ENCODE measurements around the gene CHN1.

CHN1 gene

DNA sequence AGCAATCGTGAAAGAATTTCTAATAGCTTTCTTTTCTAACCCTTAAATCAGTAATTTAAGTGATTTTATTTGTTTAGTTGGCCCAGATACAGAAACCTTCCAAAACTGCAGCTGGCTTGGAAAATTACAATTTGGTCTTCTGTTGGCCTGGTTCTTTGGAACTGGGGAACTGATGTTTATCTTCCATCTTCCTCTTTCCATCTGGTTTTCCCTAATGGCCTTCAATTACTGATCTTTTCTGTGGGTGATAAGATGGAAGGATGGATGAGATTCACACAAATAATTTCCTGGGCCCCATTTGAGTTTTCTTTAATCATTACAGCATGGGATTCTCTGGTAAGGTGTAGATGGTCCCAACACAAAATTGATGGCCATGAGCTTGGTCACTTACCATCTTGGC lies 134.4 kb downstream of the CHN1 start:
- no peak for DNase-seq (ENCODE audit: low spot score)

DNA sequence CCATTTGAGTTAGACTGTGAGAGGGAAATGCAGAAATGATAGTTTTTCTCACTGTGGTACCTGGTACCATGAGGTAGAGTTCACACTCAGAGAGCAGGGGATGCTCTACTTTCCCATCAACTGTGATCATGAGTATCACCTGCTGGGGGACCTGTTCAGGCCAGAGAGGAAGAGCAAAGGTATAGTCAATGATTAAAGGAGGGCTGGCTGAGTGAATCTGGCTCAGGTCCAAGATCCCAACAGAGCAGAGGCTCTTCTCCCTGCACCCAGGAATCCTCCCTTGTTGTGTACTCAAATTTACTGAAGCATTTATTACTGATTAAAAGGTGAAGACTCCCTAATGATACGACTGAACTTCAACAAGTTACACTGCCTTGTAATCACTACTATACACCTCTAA lies 136.3 kb downstream of the CHN1 start:
- DNase-seq (ENCODE audit: low spot score): no peak

- DNase-seq (ENCODE audit: low spot score): no peak
These were observed 138.8 kb downstream of the CHN1 start for GRCh38 chr2:174866421-174866820.

GRCh38 chr2:174863183-174863582 lies 142.0 kb downstream of the CHN1 start:
- DNase-seq (ENCODE audit: low spot score): no peak

DNA sequence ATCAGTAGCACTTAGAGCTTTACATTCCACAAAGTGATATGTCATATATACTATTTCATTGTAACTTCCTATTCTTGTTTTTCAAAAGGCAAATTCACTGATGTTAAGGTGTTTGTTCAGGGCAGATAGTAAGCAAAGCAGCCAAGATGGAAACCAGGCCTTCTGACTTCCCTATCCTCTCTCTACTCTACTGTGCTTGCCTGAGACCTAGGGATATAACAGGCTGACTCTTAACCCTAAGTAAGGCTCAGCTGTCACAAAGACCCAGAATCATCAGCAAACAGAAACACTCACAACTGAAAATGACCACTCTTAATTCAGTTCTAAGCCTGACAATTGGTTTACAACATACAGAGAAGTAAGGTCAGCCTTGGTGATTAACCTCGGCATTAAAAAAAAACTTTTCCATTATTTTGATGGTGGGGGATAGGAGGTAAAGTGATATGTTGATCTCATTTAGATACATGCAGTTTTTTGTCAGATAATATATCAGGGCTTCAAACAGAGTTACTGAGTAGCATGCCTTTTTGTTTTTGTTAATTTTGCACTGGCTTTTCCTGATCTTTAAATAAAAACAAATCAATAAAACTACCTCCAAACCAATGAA lies 145.5 kb downstream of the CHN1 start:
- no peak for DNase-seq (ENCODE audit: low spot score)

DNA sequence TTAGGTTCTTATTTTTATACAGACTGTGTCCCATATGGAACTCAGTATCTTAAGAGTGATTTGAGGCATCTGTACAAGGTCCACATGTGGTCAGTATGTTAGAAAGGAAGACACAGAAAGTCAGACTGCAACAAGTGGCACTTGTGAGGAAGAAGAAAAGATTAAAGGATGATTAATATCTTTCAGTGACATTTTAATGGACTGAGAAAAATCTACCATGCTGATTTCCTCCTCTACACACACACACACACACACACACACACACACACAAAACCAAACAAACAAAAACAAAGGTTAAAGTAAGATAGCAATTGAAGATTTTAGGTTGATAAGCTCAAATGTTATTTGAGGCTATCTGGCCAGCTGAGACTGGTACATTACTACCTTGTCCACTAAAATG lies 146.4 kb downstream of the CHN1 start:
- no peak for DNase-seq (ENCODE audit: low spot score)

GRCh38 chr2:174856447-174856846 lies 148.7 kb downstream of the CHN1 start:
- DNase-seq (ENCODE audit: low spot score): no peak

DNA sequence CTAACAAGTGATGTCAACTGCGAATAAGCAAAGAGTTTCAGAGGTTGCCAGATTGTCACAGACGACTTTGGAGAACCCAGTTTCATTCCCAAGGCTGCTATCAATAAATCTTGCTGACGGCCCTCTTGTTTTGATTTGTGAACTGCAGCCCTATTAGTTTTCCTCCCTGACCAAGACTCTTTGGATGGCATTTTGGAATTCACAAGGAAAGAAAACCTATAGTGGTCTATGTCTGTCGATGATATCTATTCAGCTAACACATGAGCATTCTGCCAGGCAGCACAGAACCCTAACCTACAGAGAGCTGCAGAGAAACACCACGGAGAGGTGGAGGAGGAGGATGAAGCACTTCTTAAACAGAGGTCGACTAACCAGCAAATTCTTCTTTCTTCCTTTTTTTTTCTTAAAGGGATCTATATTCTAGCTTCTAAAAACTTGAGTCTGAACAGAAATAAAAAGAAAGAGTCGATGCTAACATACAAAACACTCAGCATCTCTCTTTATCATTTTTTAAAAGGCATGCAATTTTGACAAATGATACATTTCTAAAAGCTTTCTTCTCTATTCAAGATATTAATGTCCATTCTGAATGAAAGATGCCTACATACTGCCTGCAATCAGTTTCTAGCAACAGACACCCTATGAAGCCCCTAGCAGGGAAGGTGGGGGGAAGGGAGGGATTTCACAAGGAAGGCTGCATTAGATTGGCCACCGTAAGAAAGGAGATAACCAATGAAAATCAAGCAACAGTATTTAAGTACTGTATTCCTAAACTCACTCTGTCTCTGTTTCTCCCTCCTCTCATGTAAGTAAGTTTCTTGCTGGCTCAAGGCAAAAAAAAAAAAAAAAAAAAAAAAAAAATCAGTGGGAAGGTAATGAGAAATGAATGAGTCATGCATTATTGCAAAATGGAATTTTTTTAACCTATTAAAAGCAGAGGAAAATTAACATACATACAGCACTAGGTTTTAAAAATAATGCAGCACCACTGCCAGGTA lies 157.9 kb downstream of the CHN1 start:
- DNase-seq (ENCODE audit: low spot score): peak; percentile 83

- DNase-seq (ENCODE audit: low spot score): no peak
These were observed 159.0 kb downstream of the CHN1 start for GRCh38 chr2:174846218-174846617.

- DNase-seq (ENCODE audit: low spot score): no peak
These were observed 160.9 kb downstream of the CHN1 start for GRCh38 chr2:174844295-174844708.

DNA sequence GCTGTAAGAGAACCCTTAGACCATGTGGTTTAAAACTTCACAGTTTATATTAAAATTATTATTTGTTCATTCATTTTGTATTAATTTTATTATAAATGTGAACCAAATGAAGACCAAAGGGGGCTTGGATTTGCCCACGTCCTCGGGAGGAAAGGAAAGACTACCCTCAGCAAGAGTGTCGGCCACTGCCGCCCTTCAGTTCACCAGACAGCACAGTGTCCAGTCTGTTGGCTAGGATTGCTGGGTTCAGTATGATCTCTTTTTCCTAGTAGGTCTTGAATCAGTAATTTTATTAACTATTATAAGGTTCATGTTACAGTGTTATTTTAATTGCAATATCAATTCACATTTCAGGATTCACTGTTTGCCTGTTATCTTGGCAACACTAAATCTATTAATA lies 162.7 kb downstream of the CHN1 start:
- DNase-seq (ENCODE audit: low spot score): no peak

DNA sequence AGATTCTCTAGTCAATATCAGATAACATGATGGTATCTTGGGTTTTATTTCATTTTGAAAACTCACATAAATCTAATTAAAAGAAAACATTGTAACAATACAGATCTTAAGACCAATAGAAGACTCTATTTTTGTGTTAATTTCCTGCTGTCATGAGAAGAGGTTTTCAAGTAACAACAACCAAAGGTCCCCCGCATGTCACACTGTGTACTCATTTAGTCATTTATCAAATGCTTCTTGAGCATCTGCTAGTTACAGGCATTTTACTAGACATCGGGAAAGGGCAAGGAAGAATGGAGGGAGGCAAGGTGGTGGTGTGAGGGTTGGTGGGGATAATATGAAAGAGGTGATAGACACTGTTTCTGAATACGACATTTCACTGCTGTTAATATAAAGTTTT lies 163.2 kb downstream of the CHN1 start:
- DNase-seq (ENCODE audit: low spot score): no peak

- no peak for DNase-seq (ENCODE audit: low spot score)
These were observed 163.8 kb downstream of the CHN1 start for GRCh38 chr2:174841350-174841749.

DNA sequence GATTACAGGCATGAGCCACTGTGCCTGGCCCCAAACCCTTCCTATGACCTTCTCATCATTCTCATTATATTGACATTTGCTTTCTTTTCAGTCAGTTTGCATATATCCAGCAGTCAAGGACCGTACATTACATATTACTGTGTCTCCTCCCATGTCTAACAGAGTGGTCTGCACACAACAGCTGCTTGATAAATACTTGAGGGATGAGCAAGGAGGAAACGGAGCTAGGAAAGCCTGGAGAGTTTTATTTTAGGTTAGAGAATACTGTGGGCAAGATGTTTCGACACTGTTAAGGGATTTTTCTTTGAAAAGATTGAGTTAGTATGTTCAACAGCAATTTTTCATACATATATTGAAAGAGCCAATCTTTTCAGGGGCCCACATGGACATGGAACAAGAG lies 164.7 kb downstream of the CHN1 start:
- DNase-seq (ENCODE audit: low spot score): no peak

DNA sequence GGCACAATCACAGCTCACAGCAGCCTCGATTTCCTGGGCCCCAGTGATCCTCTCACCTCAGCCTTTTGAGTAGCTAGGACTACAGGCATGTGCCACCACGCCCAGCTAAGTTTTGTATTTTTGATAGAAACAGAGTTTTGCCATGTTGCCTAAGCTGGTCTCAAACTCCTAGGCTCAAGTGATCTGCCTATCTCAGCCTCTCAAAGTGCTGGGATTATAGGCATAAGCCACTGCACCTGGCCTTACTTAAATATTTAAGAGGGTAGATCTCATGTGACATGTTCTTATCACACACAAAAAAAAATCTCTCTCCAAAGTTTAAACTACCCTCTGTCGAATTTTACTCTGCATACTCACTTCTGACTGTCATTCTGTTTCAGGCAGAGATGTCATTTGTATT lies 165.5 kb downstream of the CHN1 start:
- no peak for DNase-seq (ENCODE audit: low spot score)

DNA sequence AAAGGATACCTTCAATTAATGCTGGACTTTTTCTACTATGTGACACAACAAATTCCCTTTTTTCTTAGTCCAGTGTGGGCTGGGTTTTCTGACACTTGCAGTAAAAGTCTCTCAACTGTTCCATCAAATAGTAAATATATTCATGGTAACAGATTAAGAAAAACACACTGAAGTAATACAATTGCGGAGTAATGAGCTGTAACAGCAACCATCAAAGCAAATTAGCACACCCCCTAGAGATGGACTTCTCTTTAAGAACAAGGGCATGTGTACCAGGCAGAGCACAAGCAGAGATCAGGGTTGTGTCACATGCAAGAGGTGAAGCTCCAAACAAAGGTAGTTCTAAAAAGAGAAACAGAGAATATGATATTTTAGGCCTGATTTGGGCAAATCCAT lies 168.2 kb downstream of the CHN1 start:
- DNase-seq (ENCODE audit: low spot score): no peak

- no peak for DNase-seq (ENCODE audit: low spot score)
These were observed 168.7 kb downstream of the CHN1 start for GRCh38 chr2:174836377-174836994.

DNA sequence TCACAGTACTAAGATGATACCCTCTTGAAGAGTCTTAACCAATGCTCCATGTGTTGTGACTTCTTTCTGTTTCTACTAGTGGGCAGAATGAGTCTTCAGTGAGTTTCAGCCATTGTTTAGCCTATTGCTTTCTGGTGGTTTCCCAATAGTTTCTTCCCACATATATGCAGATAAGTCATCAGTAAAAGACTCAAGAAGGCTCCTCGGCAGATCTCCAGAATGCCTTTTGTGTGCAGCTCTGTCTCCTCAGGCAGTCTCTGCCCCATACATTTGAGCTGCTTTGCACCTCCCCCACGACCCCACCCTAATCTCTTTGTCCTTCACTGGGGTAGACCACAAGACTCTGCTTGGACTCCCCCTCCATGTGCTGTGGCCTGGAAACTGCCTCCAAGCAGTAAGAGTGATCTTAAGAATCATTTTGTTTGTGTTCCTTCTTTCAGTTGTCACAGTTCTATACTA lies 169.4 kb downstream of the CHN1 start:
- DNase-seq (ENCODE audit: low spot score): no peak

DNA sequence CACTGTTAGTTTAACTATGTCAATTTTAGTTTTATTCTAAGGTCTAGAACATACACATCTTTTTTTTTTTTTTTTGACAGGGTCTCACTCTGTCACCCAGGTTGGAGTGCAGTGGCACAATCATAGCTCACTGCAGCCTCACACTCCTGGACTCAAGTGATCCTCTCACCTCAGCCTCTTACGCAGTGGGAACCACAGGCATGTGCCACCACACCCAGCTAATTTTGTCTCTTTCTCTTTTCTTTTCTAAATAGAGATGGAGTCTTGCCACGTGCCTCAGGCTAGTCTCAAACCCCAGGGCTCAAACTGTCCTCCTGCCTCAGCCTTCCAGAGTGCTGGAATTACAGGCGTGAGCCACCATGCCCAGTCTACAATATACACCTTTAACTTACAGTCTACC lies 171.4 kb downstream of the CHN1 start:
- no peak for DNase-seq (ENCODE audit: low spot score)

DNA sequence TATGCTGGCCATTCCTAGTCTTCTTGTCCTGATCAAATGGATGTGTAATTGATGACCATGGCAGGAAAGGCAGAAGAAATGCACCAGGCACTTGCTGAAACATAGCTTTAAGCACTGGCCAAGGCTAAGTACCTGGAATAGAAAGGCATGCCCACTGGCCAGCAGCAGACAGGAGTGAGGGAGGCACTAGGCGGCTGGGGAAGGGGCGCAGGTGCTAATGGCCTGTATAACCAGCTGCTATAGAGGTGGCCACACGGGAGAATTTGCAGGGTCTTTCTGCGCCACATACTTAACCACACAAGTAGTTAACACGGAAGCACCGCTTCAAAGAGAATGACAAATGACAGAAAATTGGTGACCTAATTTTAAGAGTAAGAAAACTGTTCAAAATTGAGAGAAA lies 174.6 kb downstream of the CHN1 start:
- no peak for DNase-seq (ENCODE audit: low spot score)

- DNase-seq (ENCODE audit: low spot score): peak; percentile 55
These were observed 175.6 kb downstream of the CHN1 start for GRCh38 chr2:174829550-174829949.

- no peak for DNase-seq (ENCODE audit: low spot score)
These were observed 177.5 kb downstream of the CHN1 start for GRCh38 chr2:174827371-174828369.

Data from putamen (tissue), 1 donor.